MM.1S (cell line): ENCODE measurements around the gene CYP4F8.
"Not testable (repeated sequence)": the region's sequence is repeated elsewhere in the genome, so short reads cannot be mapped to it uniquely, and the experiment has no call there.

Source experiments
- CTCF ChIP-seq: fragments of 300-600 bp; sonication (generic); IDR thresholded peaks from 2 replicates; pipeline ENCODE4 v1.5.1; 2016; ENCODE audit warnings: antibody characterized with exemption, low read length, mixed read lengths
- EZH2phosphoT487 ChIP-seq: fragments of 300-600 bp; sonication (generic); IDR thresholded peaks from 2 replicates; pipeline ENCODE4 v1.6.1; 2018; ENCODE audit warnings: antibody characterized with exemption, low read length

GRCh38 chr19:15592506-15592905, 22.5 kb upstream of the CYP4F8 start:
- TF ChIP-seq CTCF, EZH2phosphoT487: not testable (repeated sequence)
